ENCODE results near the gene SNX33. TPM values are rescaled to one million over a fixed set of nuclear protein-coding genes. Genes with fewer than 3 reads are reported as not detected.

SNX33 gene
- total and polyA plus RNA-seq, 2 donors (not counting 1 experiment from before 2014, with no cell fraction given) = 0.22 to 0.59 TPM

GRCh38 chr15:75606026-75606425 lies 41.7 kb upstream of the SNX33 start:
- ChIA-PET CTCF (no interaction called here), POLR2A (no interaction called here)
- intact Hi-C loops (cut with micrococcal nuclease) = no loop called here
- H3K36me3 ChIP-seq (replicated peaks in 1 of 2; ENCODE audit: control extremely low read depth in 1 of 2, control insufficient read depth in 1 of 2, extremely low read depth in 1 of 2, insufficient read depth in 2 of 2, low read length in 1 of 2) = peaks cover 11 to 57% of the 10 kb centered on the region in 2 experiments
- Mint-ChIP-seq H3K4me1 (no peaks in the 10 kb centered on the region), H3K4me3 (no peak overlapping the region), H3K27me3 (no peaks in the 10 kb centered on the region), H3K27ac (no peak overlapping the region), H3K9me3 (ENCODE audit: insufficient read depth) (no peaks in the 10 kb centered on the region)
- H3K9me3 ChIP-seq (ENCODE audit: control extremely low read depth in 1 of 3, control insufficient read depth in 2 of 3, insufficient read depth in 1 of 3, low read length in 2 of 3) = no peaks in the 10 kb centered on the region
- H3K4me2 ChIP-seq (replicated peaks; ENCODE audit: low read depth, low read length, poor library complexity, severe bottlenecking) = no peak overlapping the region
- DNase-seq = no peak
- H4K20me1 ChIP-seq (ENCODE audit: control insufficient read depth, insufficient read depth, low read length, poor library complexity, severe bottlenecking) = no peaks in the 10 kb centered on the region
- no peak for ATAC-seq (ENCODE audit: low read depth)
- H3K4me1 ChIP-seq (ENCODE audit: control insufficient read depth in 2 of 2, insufficient read depth in 2 of 2, low read length in 2 of 2) = peaks cover 0 to 3% of the 10 kb centered on the region in 2 donors
- H3K9ac ChIP-seq (ENCODE audit: low read length) = no peak overlapping the region
- no peak overlapping the region for H2AFZ ChIP-seq (ENCODE audit: insufficient read depth, low read depth, low read length, poor library complexity, severe bottlenecking)
- H3K79me2 ChIP-seq (ENCODE audit: control insufficient read depth, insufficient read depth, low read length) = no peaks in the 10 kb centered on the region
- no peaks in the 10 kb centered on the region for H3K27me3 ChIP-seq (replicated peaks in 1 of 4; ENCODE audit: control extremely low read depth in 1 of 4, control insufficient read depth in 3 of 4, insufficient read depth in 4 of 4, low read length in 3 of 4)
- TF ChIP-seq EZH2 (IDR thresholded peaks at IDR 0.05; ENCODE audit: borderline replicate concordance, insufficient read depth, low read depth, low read length, poor library complexity, severe bottlenecking) (no peak), CTCF (IDR thresholded peaks at IDR 0.05) (no peak)
- H3K4me3 ChIP-seq (ENCODE audit: control extremely low read depth in 1 of 5, extremely low read depth in 1 of 5, insufficient read depth in 1 of 5, low read depth in 2 of 5, low read length in 4 of 5) = no peak overlapping the region
- WGBS (ENCODE audit: insufficient coverage) = 92% methylated on average over 2 of the region's 8 CpGs
- H3K27ac ChIP-seq (ENCODE audit: low read length in 2 of 2) = no peak overlapping the region

- Histone ChIP-seq H3K4me3 (ENCODE audit: control extremely low read depth in 1 of 5, extremely low read depth in 1 of 5, insufficient read depth in 1 of 5, low read depth in 2 of 5, low read length in 4 of 5) (no peak overlapping the region), H3K4me1 (ENCODE audit: control insufficient read depth in 2 of 2, insufficient read depth in 2 of 2, low read length in 2 of 2) (peaks cover 0 to 3% of the 10 kb centered on the region in 2 donors), H3K9me3 (ENCODE audit: control extremely low read depth in 1 of 3, control insufficient read depth in 2 of 3, insufficient read depth in 1 of 3, low read length in 2 of 3) (no peaks in the 10 kb centered on the region), H2AFZ (ENCODE audit: insufficient read depth, low read depth, low read length, poor library complexity, severe bottlenecking) (no peak overlapping the region), H4K20me1 (ENCODE audit: control insufficient read depth, insufficient read depth, low read length, poor library complexity, severe bottlenecking) (no peaks in the 10 kb centered on the region), H3K9ac (ENCODE audit: low read length) (no peak overlapping the region), H3K27ac (ENCODE audit: low read length in 2 of 2) (no peak overlapping the region), H3K4me2 (replicated peaks; ENCODE audit: low read depth, low read length, poor library complexity, severe bottlenecking) (no peak overlapping the region), H3K79me2 (ENCODE audit: control insufficient read depth, insufficient read depth, low read length) (no peaks in the 10 kb centered on the region), H3K36me3 (replicated peaks in 1 of 2; ENCODE audit: control extremely low read depth in 1 of 2, control insufficient read depth in 1 of 2, extremely low read depth in 1 of 2, insufficient read depth in 2 of 2, low read length in 1 of 2) (peaks cover 11 to 54% of the 10 kb centered on the region in 2 experiments), H3K27me3 (replicated peaks in 1 of 4; ENCODE audit: control extremely low read depth in 1 of 4, control insufficient read depth in 3 of 4, insufficient read depth in 4 of 4, low read length in 3 of 4) (no peaks in the 10 kb centered on the region)
- DNase-seq (no peak), ATAC-seq (ENCODE audit: low read depth) (no peak)
- Mint-ChIP-seq H3K27me3 (no peaks in the 10 kb centered on the region), H3K27ac (no peak overlapping the region), H3K4me3 (no peak overlapping the region), H3K9me3 (ENCODE audit: insufficient read depth) (no peaks in the 10 kb centered on the region), H3K4me1 (no peaks in the 10 kb centered on the region)
- intact Hi-C loops (cut with micrococcal nuclease) = no loop called here
- 60% methylated on average over 1 of the region's 6 CpGs for WGBS (ENCODE audit: insufficient coverage)
- POLR2A ChIA-PET = no interaction called here
- TF ChIP-seq CTCF (IDR thresholded peaks at IDR 0.05) (no peak), EZH2 (IDR thresholded peaks at IDR 0.05; ENCODE audit: borderline replicate concordance, insufficient read depth, low read depth, low read length, poor library complexity, severe bottlenecking) (no peak)
- CTCF ChIA-PET = no interaction called here
These were observed 40.7 kb upstream of the SNX33 start for GRCh38 chr15:75606711-75607699.
